Stomach (tissue), 4 donors: ENCODE measurements around the gene IDNK.

Experiments
- EP300 ChIP-seq: sonication (generic); formaldehyde crosslinking; IDR thresholded peaks from one replicate; pipeline ENCODE4 v1.6.1; 2017; ENCODE audit warnings: antibody characterized with exemption
- POLR2A ChIP-seq, 4 donors: fragments of 450-650 bp; IDR thresholded peaks; one replicate each; pipeline ENCODE4 v1.6.1; 2016; ENCODE audit warnings: antibody characterized with exemption in 4 of 4, control low read depth in 2 of 4, mild to moderate bottlenecking in 1 of 4, moderate library complexity in 1 of 4
- TF ChIP-seq, protein P1 (sequence below), 7 experiments: fragments of 450-650 bp in 4 of 7; fragments of 200-600 bp in 3 of 7; sonication (generic) in 3 of 7; IDR thresholded peaks; one replicate each; pipeline ENCODE4 v1.5.1; 2016 to 2019; ENCODE audit warnings: antibody characterized with exemption in 7 of 7, control low read depth in 2 of 7, mild to moderate bottlenecking in 1 of 7

DNA sequence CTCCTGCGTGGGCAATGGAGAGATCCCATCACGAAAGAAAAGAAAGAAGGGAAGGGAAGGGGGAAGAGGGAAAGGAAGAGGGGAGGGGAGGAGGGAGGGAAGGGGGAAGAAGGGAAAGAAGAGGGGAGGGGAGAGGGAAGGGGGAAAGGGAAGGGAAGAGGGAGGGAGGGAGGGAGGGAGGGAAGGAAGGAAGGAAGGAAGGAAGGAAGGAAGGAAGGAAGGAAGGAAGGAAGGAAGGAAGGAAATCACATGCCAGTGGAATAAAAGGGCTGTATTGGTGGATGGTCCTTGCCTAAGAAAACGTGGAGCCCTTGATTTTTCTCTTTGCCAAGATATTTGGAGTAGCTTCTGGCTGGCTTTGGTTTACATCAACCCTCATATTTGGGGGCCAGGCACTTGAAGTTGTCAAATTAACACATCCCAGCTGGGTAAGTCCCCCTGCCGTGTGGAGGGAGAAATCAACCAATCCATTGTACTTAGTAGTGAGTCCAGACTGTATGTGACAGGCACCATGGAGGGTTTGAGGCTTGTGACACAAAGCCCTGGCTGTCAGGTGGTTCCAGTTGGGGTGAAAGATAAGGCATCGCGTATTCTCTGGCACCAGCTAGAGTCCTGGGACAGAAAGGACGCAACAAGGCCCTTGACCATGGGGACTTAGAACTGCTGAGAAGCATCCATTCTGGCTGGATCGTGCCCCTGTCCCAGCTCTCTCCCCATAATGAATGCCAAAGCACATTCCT is 23.7 kb downstream of the IDNK start:
- TF ChIP-seq, protein P1, sequence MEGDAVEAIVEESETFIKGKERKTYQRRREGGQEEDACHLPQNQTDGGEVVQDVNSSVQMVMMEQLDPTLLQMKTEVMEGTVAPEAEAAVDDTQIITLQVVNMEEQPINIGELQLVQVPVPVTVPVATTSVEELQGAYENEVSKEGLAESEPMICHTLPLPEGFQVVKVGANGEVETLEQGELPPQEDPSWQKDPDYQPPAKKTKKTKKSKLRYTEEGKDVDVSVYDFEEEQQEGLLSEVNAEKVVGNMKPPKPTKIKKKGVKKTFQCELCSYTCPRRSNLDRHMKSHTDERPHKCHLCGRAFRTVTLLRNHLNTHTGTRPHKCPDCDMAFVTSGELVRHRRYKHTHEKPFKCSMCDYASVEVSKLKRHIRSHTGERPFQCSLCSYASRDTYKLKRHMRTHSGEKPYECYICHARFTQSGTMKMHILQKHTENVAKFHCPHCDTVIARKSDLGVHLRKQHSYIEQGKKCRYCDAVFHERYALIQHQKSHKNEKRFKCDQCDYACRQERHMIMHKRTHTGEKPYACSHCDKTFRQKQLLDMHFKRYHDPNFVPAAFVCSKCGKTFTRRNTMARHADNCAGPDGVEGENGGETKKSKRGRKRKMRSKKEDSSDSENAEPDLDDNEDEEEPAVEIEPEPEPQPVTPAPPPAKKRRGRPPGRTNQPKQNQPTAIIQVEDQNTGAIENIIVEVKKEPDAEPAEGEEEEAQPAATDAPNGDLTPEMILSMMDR (IDR thresholded peaks at IDR 0.05), result no peak
- TF ChIP-seq POLR2A (IDR thresholded peaks at IDR 0.05), result no peak
- no peak for TF ChIP-seq EP300
